ENCODE results near the gene CCNQ. TPM values are rescaled to one million over a fixed set of nuclear protein-coding genes. Genes with fewer than 3 reads are reported as not detected.

Gene CCNQ
- total and polyA plus RNA-seq, 2 donors from 2014 or later: 14.6 to 35.4 TPM

GRCh38 chrX:153562546-153562945 lies 36.4 kb downstream of the CCNQ start:
- Histone ChIP-seq H3K27ac (ENCODE audit: low read depth in 2 of 2, low read length in 2 of 2) (no peak overlapping the region), H3K4me1 (ENCODE audit: control insufficient read depth in 2 of 3, insufficient read depth in 2 of 3, low read depth in 1 of 3, low read length in 3 of 3) (no peaks in the 10 kb centered on the region), H3K27me3 (ENCODE audit: control insufficient read depth, insufficient read depth, low read length) (no peaks in the 10 kb centered on the region), H3K36me3 (ENCODE audit: control insufficient read depth in 2 of 3, insufficient read depth in 3 of 3, low read length in 3 of 3) (no peaks in the 10 kb centered on the region), H3K9ac (ENCODE audit: low read length in 3 of 3) (no peak overlapping the region), H3K4me3 (ENCODE audit: low read length in 3 of 3) (no peak overlapping the region), H3K9me3 (ENCODE audit: control insufficient read depth in 2 of 3, insufficient read depth in 1 of 3, low read length in 3 of 3) (no peaks in the 10 kb centered on the region)
- no peak for FAIRE-seq
- no peak for DNase-seq
- TF ChIP-seq CTCF (IDR thresholded peaks at IDR 0.05; ENCODE audit: borderline replicate concordance, extremely low read depth, insufficient read depth): no peak
- intact Hi-C loops (cut with DNase I): no loop called here

DNA sequence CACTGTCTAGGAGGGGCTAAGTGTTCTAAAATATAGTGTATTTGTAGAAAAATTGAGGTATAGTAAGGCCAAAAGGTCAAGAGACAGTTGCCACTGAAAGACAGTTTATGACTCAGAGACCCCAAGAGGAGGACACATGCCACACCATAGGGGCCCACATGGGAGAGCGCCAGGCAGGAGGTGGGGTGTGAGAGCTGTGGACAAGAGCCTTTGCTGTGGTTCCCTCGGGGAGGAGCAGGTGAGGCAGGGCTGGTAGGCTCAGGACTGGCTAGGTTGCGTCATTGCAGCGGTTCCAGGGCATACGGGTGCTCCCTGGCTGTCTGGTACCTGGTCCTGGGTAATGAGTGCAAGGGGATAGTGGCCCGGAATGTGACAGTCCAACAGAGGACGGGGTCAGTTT lies 37.6 kb downstream of the CCNQ start:
- intact Hi-C loops (cut with DNase I): no loop called here
- no peak overlapping the region for H3K27ac ChIP-seq (ENCODE audit: low read depth in 2 of 2, low read length in 2 of 2)
- FAIRE-seq (no peak), DNase-seq (no peak)
- no peaks in the 10 kb centered on the region for H3K4me1 ChIP-seq (ENCODE audit: control insufficient read depth in 2 of 3, insufficient read depth in 2 of 3, low read depth in 1 of 3, low read length in 3 of 3)
- H3K4me3 ChIP-seq (ENCODE audit: low read length in 3 of 3): no peak overlapping the region
- no peak for TF ChIP-seq CTCF (IDR thresholded peaks at IDR 0.05; ENCODE audit: borderline replicate concordance, extremely low read depth, insufficient read depth)
- H3K9me3 ChIP-seq (ENCODE audit: control insufficient read depth in 2 of 3, insufficient read depth in 1 of 3, low read length in 3 of 3): no peaks in the 10 kb centered on the region
- no peaks in the 10 kb centered on the region for H3K27me3 ChIP-seq (ENCODE audit: control insufficient read depth, insufficient read depth, low read length)
- H3K9ac ChIP-seq (ENCODE audit: low read length in 3 of 3): no peak overlapping the region
- no peaks in the 10 kb centered on the region for H3K36me3 ChIP-seq (ENCODE audit: control insufficient read depth in 2 of 3, insufficient read depth in 3 of 3, low read length in 3 of 3)

- Histone ChIP-seq H3K36me3 (ENCODE audit: control insufficient read depth in 2 of 3, insufficient read depth in 3 of 3, low read length in 3 of 3) (no peaks in the 10 kb centered on the region), H3K4me1 (ENCODE audit: control insufficient read depth in 2 of 3, insufficient read depth in 2 of 3, low read depth in 1 of 3, low read length in 3 of 3) (no peaks in the 10 kb centered on the region), H3K27ac (ENCODE audit: low read depth in 2 of 2, low read length in 2 of 2) (no peak overlapping the region), H3K9ac (ENCODE audit: low read length in 3 of 3) (no peak overlapping the region), H3K4me3 (ENCODE audit: low read length in 3 of 3) (no peak overlapping the region), H3K9me3 (ENCODE audit: control insufficient read depth in 2 of 3, insufficient read depth in 1 of 3, low read length in 3 of 3) (no peaks in the 10 kb centered on the region), H3K27me3 (ENCODE audit: control insufficient read depth, insufficient read depth, low read length) (no peaks in the 10 kb centered on the region)
- intact Hi-C loops (cut with DNase I): no loop called here
- no peak for DNase-seq
- no peak for TF ChIP-seq CTCF (IDR thresholded peaks at IDR 0.05; ENCODE audit: borderline replicate concordance, extremely low read depth, insufficient read depth)
- FAIRE-seq: no peak
Measured at GRCh38 chrX:153560466-153560865, 38.5 kb downstream of the CCNQ start.

DNA sequence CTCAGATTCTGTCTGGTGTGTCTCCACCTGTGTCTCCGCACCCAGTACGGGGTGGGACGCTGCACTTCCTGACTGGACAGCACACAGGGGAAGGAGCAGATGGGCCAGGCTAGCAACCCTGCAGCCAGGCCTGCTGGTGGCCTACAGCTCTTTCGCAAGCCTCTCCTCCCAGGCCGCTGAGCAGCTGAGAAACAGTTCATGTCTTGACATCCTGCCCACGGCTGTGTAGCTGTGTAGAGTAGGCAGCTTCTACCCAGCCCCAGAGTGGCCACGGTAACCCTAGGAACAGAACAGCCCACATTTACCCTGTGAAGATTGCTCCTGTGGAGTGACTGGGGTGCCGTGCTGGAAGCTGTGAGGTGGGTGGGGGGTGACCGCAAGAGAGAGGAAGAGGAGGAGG lies 38.9 kb downstream of the CCNQ start:
- Histone ChIP-seq H3K4me3 (ENCODE audit: low read length in 3 of 3) (no peak overlapping the region), H3K27me3 (ENCODE audit: control insufficient read depth, insufficient read depth, low read length) (no peaks in the 10 kb centered on the region), H3K4me1 (ENCODE audit: control insufficient read depth in 2 of 3, insufficient read depth in 2 of 3, low read depth in 1 of 3, low read length in 3 of 3) (no peaks in the 10 kb centered on the region), H3K9ac (ENCODE audit: low read length in 3 of 3) (no peak overlapping the region), H3K36me3 (ENCODE audit: control insufficient read depth in 2 of 3, insufficient read depth in 3 of 3, low read length in 3 of 3) (no peaks in the 10 kb centered on the region), H3K9me3 (ENCODE audit: control insufficient read depth in 2 of 3, insufficient read depth in 1 of 3, low read length in 3 of 3) (no peaks in the 10 kb centered on the region), H3K27ac (ENCODE audit: low read depth in 2 of 2, low read length in 2 of 2) (no peak overlapping the region)
- FAIRE-seq (no peak), DNase-seq (no peak)
- intact Hi-C loops (cut with DNase I): no loop called here
- TF ChIP-seq CTCF (IDR thresholded peaks at IDR 0.05; ENCODE audit: borderline replicate concordance, extremely low read depth, insufficient read depth): no peak
